H1 (cell line): ENCODE data around the gene KANTR. TPM values are rescaled to one million over a fixed set of nuclear protein-coding genes. Genes with fewer than 3 reads are reported as not detected.

ENCODE experiments used
- ATF2 ChIP-seq: IDR thresholded peaks from 2 replicates; pipeline ENCODE4 v1.6.1; 2012; ENCODE audit warnings: low read length, inconsistent platforms
- PHF8 ChIP-seq: fragments of 200-600 bp; sonication (generic); conservative IDR thresholded peaks from 2 replicates; pipeline ENCODE4 v1.7.1; 2012; ENCODE audit warnings: low read depth, mild to moderate bottlenecking, inconsistent platforms, low read length, moderate library complexity
- polyA plus RNA-seq, 7 experiments: library from polyadenylated mRNA; depleted of rRNA in 3 of 7; stranded (reverse) in 5 of 7; unstranded in 2 of 7; fragments of >200 nt in 5 of 7; fragments of 200-250 nt in 2 of 7; gene quantifications; 1 replicate in 5 of 7; 2 replicates in 1 of 7; 4 replicates in 1 of 7; pipeline versions ENCODE4 v1.2.1 to v1.2.3, GENCODE V29; 2011 to 2013; ENCODE audit warnings: missing spikeins in 2 of 7, mixed read lengths in 2 of 7
- total RNA-seq: library from RNA; stranded (reverse); fragmentation: NEBNext Ultra II Directional; extraction: Animal tissue kit (Norgen Biotek cat#: 25700); gene quantifications from 2 replicates; pipeline ENCODE4 v1.2.1, GENCODE V29; 2021

KANTR gene
- total and polyA plus RNA-seq, 2 of the 8 experiments (the other 6 are each of a cell fraction or from before 2014, with no cell fraction given): 7.7 to 9.5 TPM

GRCh38 chrX:53086464-53086863 is 7.5 kb upstream of the KANTR start (continued):
- TF ChIP-seq ATF2: no peak
- TF ChIP-seq PHF8: no peak
